GM13977 (cell line): ENCODE measurements around the gene ZBTB46.

Source experiments
- DNase-seq: peaks from one replicate; pipeline ENCODE4 v3.0.0; 2012; ENCODE audit warnings: low spot score
- in situ Hi-C: fragments of 300-500 bp; cut with MboI; formaldehyde crosslinking; loops from one replicate; pipeline ENCODE4 v1.12.0; 2022; ENCODE audit warnings: low sequenced_read_pairs, low pct_unique_long_range_greater_than_20kb, mixed read lengths, inconsistent platforms; ENCODE audit not compliant: unreplicated experiment
- TF ChIP-seq, protein P1 (sequence below): IDR thresholded peaks from 2 replicates; pipeline ENCODE4 v1.5.1; 2012; ENCODE audit warnings: mild to moderate bottlenecking, control low read depth; ENCODE audit not compliant: insufficient read depth; ENCODE audit errors: extremely low read depth, missing control alignments

The ZBTB46 gene

GRCh38 chr20:63706852-63707557 lies 124.1 kb downstream of the ZBTB46 start:
- TF ChIP-seq, protein P1, sequence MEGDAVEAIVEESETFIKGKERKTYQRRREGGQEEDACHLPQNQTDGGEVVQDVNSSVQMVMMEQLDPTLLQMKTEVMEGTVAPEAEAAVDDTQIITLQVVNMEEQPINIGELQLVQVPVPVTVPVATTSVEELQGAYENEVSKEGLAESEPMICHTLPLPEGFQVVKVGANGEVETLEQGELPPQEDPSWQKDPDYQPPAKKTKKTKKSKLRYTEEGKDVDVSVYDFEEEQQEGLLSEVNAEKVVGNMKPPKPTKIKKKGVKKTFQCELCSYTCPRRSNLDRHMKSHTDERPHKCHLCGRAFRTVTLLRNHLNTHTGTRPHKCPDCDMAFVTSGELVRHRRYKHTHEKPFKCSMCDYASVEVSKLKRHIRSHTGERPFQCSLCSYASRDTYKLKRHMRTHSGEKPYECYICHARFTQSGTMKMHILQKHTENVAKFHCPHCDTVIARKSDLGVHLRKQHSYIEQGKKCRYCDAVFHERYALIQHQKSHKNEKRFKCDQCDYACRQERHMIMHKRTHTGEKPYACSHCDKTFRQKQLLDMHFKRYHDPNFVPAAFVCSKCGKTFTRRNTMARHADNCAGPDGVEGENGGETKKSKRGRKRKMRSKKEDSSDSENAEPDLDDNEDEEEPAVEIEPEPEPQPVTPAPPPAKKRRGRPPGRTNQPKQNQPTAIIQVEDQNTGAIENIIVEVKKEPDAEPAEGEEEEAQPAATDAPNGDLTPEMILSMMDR: peak; percentile 90
- in situ Hi-C loops: loop anchor here (5.0 kb wide), 1 partner anchor 150 kb away; no protein-coding TSS in a partner anchor
- peak; percentile 76 for DNase-seq

- in situ Hi-C loops: loop anchor here (5.0 kb wide), 1 partner anchor 151 kb away; no protein-coding TSS in a partner anchor
- peak; percentile 7 for DNase-seq
- TF ChIP-seq, protein P1: no peak
These were observed 124.9 kb downstream of the ZBTB46 start for GRCh38 chr20:63706027-63706695.

GRCh38 chr20:63705232-63706026 lies 125.6 kb downstream of the ZBTB46 start:
- in situ Hi-C loops: loop anchor here (5.0 kb wide), 1 partner anchor 152 kb away; no protein-coding TSS in a partner anchor
- peak; percentile 4 for DNase-seq
- TF ChIP-seq, protein P1: no peak

GRCh38 chr20:63704749-63705117 lies 126.3 kb downstream of the ZBTB46 start:
- no peak for DNase-seq
- in situ Hi-C loops: loop anchor here (5.0 kb wide), 1 partner anchor 153 kb away; no protein-coding TSS in a partner anchor
- TF ChIP-seq, protein P1: no peak

DNA sequence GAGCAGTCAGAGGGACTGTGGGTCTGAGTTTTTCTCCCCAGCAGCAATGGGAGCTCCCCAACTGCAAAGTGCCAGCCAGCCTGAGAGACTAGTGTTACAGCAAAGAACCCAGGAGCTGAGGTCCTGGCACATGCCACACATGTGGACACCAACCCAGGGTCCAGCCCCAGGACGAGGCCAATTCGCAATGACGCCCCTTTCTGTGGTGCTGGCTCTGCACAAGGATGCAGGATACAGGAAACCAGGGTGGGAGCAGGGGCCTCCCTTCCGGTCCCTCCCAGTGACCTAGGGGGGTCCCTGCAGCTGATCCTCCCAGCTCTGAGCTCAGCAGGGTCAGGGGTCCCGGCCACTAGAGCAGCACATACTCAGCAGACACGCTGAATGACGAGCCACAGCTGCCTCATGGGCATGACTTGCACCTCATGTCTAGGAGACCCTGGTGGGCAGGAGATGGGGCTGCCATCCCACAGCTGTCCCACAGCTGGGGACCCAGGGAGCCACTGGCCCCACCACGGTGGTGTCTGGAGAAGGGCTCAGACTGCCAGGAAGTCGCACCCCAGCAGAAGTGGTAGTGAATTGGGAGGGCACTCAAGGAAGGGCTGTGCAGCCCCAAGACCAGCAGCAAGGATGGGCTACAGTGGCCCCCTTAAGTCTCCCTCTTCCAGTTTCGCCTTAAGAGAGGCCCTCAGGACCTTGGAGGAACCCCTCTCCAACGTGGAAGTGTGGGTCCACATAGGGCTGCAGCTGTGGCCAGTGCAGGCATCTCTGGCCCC lies 126.9 kb downstream of the ZBTB46 start:
- peak; percentile 3 for DNase-seq
- TF ChIP-seq, protein P1: no peak
- in situ Hi-C loops: no loop called here

DNA sequence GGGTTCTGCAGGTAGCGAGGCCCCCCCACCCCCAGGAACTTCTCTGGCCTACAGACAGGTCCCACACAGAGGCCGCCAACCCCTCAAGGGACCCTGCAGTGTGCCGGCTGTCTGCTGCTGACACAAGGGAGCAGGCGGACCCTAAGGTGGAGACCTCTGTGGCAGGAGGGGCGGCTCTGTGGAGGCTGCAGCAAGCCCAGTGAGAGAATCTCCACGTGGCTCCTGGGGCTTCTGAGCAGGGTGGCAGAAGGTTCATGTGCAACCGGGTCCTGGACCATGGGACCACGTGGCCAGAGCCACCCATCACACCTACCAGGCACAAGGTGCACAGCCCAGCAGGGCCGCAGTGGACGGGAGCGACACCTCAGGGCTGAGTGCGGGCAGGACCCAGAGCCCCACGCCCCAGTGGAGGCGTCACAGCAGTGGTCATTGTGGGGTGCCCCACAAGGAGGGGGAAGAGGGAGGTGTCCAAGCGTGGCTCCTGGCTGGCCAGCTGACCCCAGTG lies 127.5 kb downstream of the ZBTB46 start:
- TF ChIP-seq, protein P1: no peak
- in situ Hi-C loops: no loop called here
- DNase-seq: no peak
